GM08714 (cell line): Measurements from ENCODE around the gene P2RY8.
"Not testable (repeated sequence)": the region's sequence is repeated elsewhere in the genome, so short reads cannot be mapped to it uniquely, and the experiment has no call there.

Experiments used
- H3K4me3 ChIP-seq: fragments of 200-500 bp; sonication (Bioruptor generic); 2 replicates; pipeline ENCODE4 v1.5.1; 2014; ENCODE audit warnings: mild to moderate bottlenecking, low read length, inconsistent platforms
- ZNF274 ChIP-seq: IDR thresholded peaks from 2 replicates; pipeline ENCODE4 v1.6.1; 2012; ENCODE audit warnings: mild to moderate bottlenecking, low read depth, low read length

Gene P2RY8

DNA sequence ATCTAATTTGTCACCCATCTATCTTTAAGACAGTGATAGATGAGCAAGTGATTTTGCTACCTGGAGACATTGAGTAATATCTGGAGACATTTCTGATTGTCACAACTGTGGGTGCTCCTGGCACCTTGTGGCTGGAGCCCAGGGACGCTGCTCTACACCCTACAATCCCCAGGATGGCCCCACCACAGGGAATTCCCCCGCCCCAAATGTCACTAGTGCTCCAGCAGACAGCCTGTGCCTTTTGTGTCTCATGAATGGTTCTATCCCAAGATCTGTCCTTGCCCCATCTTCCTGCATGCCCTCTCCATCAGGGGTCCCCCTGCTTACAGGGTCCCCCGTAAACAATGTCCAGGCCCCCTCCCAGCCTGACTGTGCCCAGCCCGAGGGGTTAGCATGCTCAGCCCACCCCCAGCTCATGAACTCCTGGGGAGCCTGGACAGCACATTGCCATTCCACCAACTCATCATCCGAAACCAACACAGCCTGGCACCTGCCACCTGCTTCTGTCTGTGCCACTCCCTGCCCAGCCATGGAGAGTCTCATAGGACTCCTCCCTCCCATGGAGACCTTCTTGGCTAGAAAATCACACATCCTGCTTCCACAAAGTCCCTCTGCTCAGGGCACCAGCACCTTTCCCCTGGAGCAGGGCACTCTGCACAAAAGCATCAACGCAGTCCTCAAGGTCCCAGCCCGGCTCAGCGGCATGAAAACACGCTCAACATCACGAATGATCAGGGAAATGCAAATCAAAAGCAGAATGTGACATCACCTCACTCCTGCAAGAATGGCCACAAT lies 5.7 kb downstream of the P2RY8 start:
- no peak for TF ChIP-seq ZNF274
- H3K4me3 ChIP-seq = no peak overlapping the region

DNA sequence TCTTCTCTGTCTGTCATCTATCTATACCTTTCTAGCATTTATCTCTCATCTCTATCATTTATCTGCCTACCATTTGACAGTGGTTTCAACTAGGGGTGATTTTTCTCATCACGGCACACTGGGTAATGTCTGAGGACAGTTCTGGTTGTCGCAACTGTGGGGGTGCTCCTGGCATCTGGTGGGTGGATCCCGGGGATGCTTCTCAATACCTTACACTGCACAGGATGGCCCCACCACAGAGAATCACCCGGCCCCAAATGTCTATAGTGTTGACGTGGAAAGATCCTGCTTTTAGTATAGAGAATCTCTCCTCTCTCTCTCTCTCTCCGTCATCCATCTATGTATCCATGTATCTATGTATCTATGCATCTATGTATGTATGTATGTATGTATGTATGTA lies 7.2 kb downstream of the P2RY8 start:
- no peak overlapping the region for H3K4me3 ChIP-seq
- TF ChIP-seq ZNF274 = no peak

DNA sequence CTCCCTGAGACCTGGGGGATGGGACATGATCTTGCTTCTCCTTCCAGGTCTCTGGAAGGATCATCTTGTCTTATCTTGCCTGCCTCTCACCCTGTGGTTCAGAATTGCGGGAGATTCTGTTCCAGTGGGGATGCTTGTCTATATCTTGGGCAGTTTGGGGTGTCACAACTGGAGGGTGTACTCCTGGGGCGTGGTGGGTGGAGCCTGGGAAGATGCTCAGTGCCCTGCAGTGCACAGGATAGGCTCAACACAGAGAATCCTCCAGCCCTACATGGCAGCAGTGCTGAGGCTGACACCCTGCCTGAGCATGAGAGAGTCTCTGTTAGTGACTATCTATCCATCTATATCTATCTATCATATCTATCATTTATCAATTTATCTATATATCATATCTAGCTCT lies 7.7 kb downstream of the P2RY8 start:
- no peak for TF ChIP-seq ZNF274
- H3K4me3 ChIP-seq = no peak overlapping the region

DNA sequence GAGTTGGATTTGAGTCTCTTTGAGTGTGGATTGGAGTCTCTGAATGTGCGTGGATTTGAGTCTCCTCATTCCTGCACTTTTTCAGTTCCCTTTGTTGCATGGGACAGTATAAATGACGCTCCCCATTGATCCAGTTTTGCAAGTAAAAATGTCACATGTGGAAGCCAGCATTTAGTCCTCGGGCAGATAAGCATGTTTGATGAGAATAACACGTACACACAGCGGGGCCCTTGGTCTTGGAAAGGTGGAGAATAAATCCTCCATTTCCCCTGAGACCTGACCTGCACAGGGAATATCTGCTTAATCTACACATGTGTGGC lies 8.1 kb downstream of the P2RY8 start:
- no peak for TF ChIP-seq ZNF274
- H3K4me3 ChIP-seq = no peak overlapping the region

DNA sequence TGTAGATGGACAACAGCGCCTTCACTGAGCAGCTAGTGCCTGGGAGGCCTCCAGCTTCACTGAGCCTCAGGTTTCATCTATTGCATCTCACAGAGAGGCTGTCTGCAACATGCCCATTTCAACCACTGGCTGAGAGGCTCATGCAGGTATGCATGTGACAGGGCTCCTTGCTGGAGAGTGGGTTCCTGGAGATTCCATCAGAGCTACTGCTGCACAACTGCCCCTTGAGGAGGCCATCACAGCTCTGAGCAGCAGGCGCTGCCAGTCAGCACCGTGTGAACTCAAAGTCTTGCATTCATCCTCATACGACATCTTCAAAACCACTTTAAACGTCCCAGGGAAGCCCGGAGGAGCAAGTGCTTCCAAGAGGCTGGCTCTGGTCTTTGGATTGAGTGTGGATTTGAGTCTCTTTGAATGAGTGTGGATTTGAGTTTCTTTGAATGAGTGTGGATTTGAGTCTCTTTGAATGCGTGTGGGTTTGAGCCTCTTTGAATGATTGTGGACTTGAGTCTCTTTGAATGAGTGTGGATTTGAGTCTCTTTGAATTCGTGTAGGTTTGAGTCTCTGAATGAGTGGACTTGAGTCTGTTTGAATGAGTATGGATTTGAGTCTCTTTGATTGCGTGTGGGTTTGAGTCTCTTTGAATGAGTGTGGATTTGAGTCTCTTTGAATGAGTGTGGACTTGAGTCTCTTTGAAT lies 8.7 kb downstream of the P2RY8 start:
- TF ChIP-seq ZNF274 = no peak
- H3K4me3 ChIP-seq = no peak overlapping the region

- no peak overlapping the region for H3K4me3 ChIP-seq
- TF ChIP-seq ZNF274 = no peak
Observed at GRCh38 chrX:1527457-1527856, 9.5 kb downstream of the P2RY8 start.

DNA sequence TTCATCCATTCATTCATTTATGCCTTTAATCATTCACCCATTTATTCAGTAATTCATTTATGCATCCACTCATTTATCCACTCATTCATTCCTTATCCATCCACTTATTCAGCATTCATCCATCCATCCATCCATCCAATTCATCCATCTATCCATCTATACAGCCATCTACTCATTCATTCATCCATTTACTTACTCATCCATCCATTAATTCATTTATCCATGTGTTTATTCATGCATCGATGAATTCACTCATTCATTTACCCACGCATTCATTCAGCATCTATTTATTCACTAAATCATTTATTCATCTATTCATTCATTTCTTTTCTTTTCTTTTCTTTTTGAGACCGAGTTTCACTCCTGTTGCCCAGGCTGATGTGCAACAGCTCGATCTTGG lies 10.4 kb downstream of the P2RY8 start:
- H3K4me3 ChIP-seq = no peak overlapping the region
- no peak for TF ChIP-seq ZNF274

GRCh38 chrX:1525583-1526355 lies 11.2 kb downstream of the P2RY8 start:
- H3K4me3 ChIP-seq = no peak overlapping the region
- TF ChIP-seq ZNF274 = no peak

DNA sequence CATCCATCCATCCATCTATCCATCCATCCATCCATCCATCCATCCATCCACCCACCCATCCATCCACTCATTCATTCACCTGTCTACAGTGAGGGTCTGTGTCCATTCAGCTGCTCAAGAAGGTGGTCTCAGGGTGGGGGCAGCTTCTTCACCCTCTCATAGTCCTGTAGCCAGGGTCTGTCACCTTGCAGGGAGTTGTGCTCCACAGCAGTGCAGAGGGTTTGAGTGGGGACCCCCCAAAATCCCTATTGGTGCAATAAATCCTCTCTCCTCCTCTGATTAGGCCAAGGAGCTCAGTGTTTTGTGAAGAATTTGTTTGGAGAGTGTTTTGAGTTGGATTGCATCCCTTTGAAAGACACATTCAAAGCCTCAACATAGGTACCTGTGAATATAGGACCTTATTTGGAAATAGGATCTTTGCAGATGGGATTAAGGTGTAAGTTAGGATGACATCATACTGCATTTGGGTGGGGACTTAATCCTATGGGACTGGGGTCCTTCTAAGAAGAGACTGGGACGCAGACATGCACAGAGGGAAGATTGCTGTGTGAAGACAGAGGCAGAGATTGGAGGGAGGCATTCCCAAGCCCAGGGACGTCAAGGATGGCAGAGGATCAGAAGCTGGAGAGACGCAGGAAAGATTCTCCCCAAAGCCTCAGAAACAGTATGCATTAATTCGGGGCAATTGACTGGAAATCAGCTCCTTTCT lies 12.0 kb downstream of the P2RY8 start:
- H3K4me3 ChIP-seq = no peak overlapping the region
- TF ChIP-seq ZNF274 = no peak

DNA sequence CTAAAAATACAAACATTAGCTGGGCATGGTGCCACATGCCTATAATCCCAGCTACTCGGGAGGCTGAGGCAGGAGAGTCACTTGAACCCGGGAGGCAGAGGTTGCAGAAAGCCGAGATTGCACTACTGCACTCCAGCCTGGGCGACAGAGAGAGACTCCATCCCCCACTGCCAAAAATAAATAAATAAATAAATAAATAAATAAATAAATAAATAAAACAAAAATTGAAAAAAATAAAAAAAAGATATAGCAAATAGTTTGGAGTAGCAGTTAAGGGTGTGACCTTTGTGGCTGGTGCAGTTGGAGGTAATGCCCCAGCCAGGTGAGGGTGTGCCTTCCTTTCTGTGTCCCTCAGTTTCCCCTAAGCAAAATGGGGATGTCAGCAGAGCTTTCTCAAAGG lies 14.1 kb downstream of the P2RY8 start:
- not testable (repeated sequence) for H3K4me3 ChIP-seq

DNA sequence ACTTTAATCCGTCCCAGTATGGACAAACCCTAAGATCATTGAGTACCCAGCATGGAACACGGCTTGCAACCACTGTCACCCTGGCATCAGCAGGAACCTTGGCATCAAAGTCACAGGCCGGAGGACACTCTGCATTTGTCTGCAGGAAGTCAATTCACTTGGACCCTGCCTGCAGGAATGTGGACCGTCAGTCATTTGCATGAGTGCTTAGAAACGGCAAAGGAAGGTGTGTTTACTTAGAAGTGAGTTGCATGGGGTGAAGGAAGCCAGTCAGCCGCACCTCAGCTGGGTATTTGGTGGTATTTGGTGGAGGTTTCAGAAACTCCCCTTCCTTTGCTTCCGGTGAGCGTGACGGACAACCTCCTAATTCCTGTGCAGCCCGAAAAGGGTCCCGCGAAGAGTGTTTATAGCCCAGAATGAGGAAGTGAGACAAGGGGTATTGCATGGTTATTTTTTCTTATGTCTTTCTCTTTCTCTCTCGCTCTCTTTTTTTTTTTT lies 15.5 kb downstream of the P2RY8 start:
- peak overlapping the region; percentile 8; the same call in 1 of the 2 replicates for H3K4me3 ChIP-seq
- no peak for TF ChIP-seq ZNF274

GRCh38 chrX:1520350-1520749 lies 16.6 kb downstream of the P2RY8 start:
- no peak for TF ChIP-seq ZNF274

DNA sequence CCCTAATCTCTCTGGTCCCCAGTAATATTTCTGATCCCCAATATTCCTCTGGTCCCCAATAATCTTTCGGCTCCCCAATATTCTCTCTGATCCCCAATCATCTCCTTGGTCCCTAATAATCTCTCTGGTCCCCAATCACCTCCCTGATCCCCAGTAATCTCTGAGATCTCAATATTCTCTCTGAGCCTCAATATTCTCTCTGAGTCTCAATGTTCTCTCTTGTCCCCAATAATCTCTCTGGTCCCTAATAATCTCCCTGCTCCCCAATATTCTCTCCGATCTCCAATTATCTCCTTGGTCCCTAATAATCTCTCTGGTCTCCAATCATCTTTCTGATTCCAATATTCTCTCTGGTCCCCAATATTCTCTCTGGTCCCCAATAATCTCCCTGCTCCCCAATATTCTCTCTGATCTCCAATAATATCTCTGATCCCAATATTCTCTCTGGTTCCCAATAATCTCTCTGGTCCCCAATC lies 17.9 kb downstream of the P2RY8 start:
- no peak for TF ChIP-seq ZNF274

More at GRCh38 chrX:1520350-1520749, 16.6 kb downstream of the P2RY8 start:
- H3K4me3 ChIP-seq = no peak overlapping the region

GRCh38 chrX:1518512-1518911 lies 18.5 kb downstream of the P2RY8 start:
- H3K4me3 ChIP-seq = no peak overlapping the region
- no peak for TF ChIP-seq ZNF274

More for the DNA sequence above, 17.9 kb downstream of the P2RY8 start:
- no peak overlapping the region for H3K4me3 ChIP-seq
